Right renal pelvis (tissue), 4 donors: ENCODE measurements around the gene TMX2. TPM values are rescaled to one million over a fixed set of nuclear protein-coding genes. Genes with fewer than 3 reads are reported as not detected.

ENCODE experiments used
- DNase-seq, 4 donors: peaks; one replicate each; pipeline ENCODE4 v3.0.0-alpha.2; 2013; ENCODE audit warnings: low read depth in 4 of 4, low spot score in 3 of 4, missing footprints in 1 of 4
- polyA plus RNA-seq, 4 donors: library from polyadenylated mRNA; unstranded; fragments of 120-200 nt; gene quantifications; one replicate each; pipeline ENCODE4 v1.2.1, GENCODE V29; 2013; ENCODE audit not compliant: insufficient read length in 4 of 4

The TMX2 gene
- polyA plus RNA-seq, 4 donors: 108 to 130 (median 128) TPM

DNA sequence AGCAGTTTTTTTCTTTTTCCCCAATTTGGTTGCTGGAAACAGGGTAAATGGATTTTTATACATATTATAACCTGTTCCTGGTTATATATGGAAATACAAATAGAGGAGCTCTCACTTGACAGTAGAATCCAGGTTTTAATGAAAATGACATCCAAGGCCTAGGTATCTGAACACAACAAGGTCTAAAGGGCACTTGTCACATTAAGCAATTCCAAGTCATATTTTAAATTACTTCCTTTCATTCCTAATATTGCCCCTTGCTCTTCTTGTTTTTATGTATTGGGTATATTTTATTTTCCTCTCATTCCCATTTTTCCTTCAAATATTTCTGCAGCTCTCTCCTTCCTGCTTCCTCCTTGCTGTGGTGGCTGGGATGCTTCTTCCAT is 76.3 kb downstream of the TMX2 start:
- no peak for DNase-seq

Other genes with a start within 250 kb of the TMX2 start
- gene SLC43A1, start 196.9 kb upstream of the TMX2 start, polyA plus RNA-seq: 1 to 10 TPM; 5.4 to 6.6 (median 5.9) TPM
- 10 to 100 TPM; 43.8 to 56.6 (median 49.4) TPM for gene TIMM10, start 181.8 kb upstream of the TMX2 start, polyA plus RNA-seq
- under 1 TPM; 0.10 to 0.45 (median 0.23) TPM for gene SMTNL1, start 175.0 kb upstream of the TMX2 start, polyA plus RNA-seq
- gene UBE2L6, start 144.9 kb upstream of the TMX2 start, polyA plus RNA-seq: 10 to 100 TPM; 38.4 to 41.1 (median 39.5) TPM
- 100 to 1,000 TPM; 157 to 178 (median 171) TPM for gene SERPING1, start 114.9 kb upstream of the TMX2 start, polyA plus RNA-seq
- gene YPEL4, start 62.7 kb upstream of the TMX2 start, polyA plus RNA-seq: 1 to 10 TPM; 1.5 to 2.5 (median 1.8) TPM
- gene CLP1, start 54.8 kb upstream of the TMX2 start, polyA plus RNA-seq: 10 to 100 TPM; 14.6 to 17.1 (median 15.1) TPM
- 10 to 100 TPM; 54.9 to 58.4 (median 55.8) TPM for gene ZDHHC5, start 44.5 kb upstream of the TMX2 start, polyA plus RNA-seq
- gene MED19, start 378 bp upstream of the TMX2 start, polyA plus RNA-seq: 10 to 100 TPM; 19.9 to 20.3 (median 20.0) TPM
- 100 to 1,000 TPM; 101 to 145 (median 118) TPM for gene SELENOH, start 28.9 kb downstream of the TMX2 start, polyA plus RNA-seq
- gene BTBD18, start 39.2 kb downstream of the TMX2 start, polyA plus RNA-seq: under 1 TPM; 0.08 to 0.22 (median 0.16) TPM
- gene CTNND1, start 49.2 kb downstream of the TMX2 start, polyA plus RNA-seq: 100 to 1,000 TPM; 201 to 226 (median 215) TPM